ENCODE results near the gene KLF5. TPM values are rescaled to one million over a fixed set of nuclear protein-coding genes. Genes with fewer than 3 reads are reported as not detected.

KLF5 gene
- total and polyA plus RNA-seq, 2 of the 4 experiments (the other 2 are of a cell fraction), result 5.4 to 8.8 TPM

DNA sequence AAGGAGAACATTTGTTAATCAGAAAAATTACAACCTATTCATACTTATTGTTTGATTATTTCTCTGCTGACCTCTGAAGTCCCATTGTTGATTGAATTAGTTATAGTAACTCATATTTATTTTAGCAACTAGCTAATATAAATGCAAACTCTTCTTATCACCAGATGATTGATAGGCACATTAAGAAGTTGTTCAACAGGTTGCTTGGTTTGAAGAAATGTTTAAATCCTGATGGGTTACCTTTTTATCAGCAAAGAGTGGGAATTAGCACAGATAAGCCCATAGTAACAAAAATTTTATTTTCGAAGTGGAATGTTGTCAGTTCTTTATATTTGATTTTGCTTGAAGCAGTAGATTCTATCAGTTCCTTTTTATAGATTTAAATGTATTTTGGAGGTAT, 44.4 kb downstream of the KLF5 start:
- ChIA-PET CTCF (no interaction called here), POLR2A (ENCODE audit: unreplicated experiment) (no interaction called here)
- intact Hi-C loops (cut with micrococcal nuclease), result no loop called here
- Histone ChIP-seq H3K18ac (ENCODE audit: low read depth, low read length) (no peak overlapping the region), H3K56ac (ENCODE audit: extremely low read depth, insufficient read depth, low read length) (no peak overlapping the region), H3K4me3 (ENCODE audit: insufficient read depth, low read depth, low read length) (no peak overlapping the region), H3K4ac (ENCODE audit: low read depth, low read length) (no peak overlapping the region), H2BK15ac (ENCODE audit: low read depth, low read length) (no peak overlapping the region), H3K27me3 (ENCODE audit: control insufficient read depth, insufficient read depth, low read length) (no peaks in the 10 kb centered on the region), H2AFZ (replicated peaks; ENCODE audit: low read length, poor library complexity) (no peak overlapping the region), H4K91ac (ENCODE audit: insufficient read depth, low read depth, low read length) (no peak overlapping the region), H3K14ac (replicated peaks; ENCODE audit: low read depth, low read length) (no peak overlapping the region), H2AK5ac (ENCODE audit: low read depth, low read length) (no peak overlapping the region), H3K23ac (ENCODE audit: low read depth, low read length) (no peak overlapping the region), H3K9me3 (ENCODE audit: control insufficient read depth, insufficient read depth, low read length) (no peaks in the 10 kb centered on the region), H3K9ac (ENCODE audit: low read depth, low read length) (no peak overlapping the region), H4K8ac (ENCODE audit: low read depth in 2 of 2, low read length in 2 of 2) (no peak overlapping the region), H3K27ac (ENCODE audit: insufficient read depth, low read length) (no peak overlapping the region), H3K4me2 (ENCODE audit: low read depth, low read length) (no peak overlapping the region), H3K9me1 (ENCODE audit: insufficient read depth, low read length) (no peaks in the 10 kb centered on the region), H3K79me1 (ENCODE audit: low read depth in 1 of 2, low read length in 2 of 2) (no peaks in the 10 kb centered on the region), H4K5ac (ENCODE audit: low read depth, low read length) (no peak overlapping the region; the same call in 1 of the 2 replicates), H3K4me1 (ENCODE audit: control insufficient read depth, insufficient read depth, low read length) (no peaks in the 10 kb centered on the region), H2AK9ac (replicated peaks; ENCODE audit: low read depth, low read length, poor library complexity) (no peak overlapping the region), H2BK120ac (ENCODE audit: low read depth, low read length) (no peak overlapping the region), H2BK5ac (ENCODE audit: low read depth, low read length, poor library complexity, severe bottlenecking) (no peak overlapping the region), H2BK20ac (ENCODE audit: low read depth, low read length) (no peak overlapping the region), H3K36me3 (ENCODE audit: control insufficient read depth, insufficient read depth, low read length) (no peaks in the 10 kb centered on the region), H4K20me1 (ENCODE audit: insufficient read depth, low read length) (no peaks in the 10 kb centered on the region)
- no CpG with 5 or more reads among the region's 1 CpG for WGBS, 2 experiments (ENCODE audit: extremely low coverage in 2 of 2, insufficient read length in 1 of 2)
- DNase-seq, result no peak
- dilution Hi-C loops (cut with HindIII; ENCODE audit: low sequenced_read_pairs, unreplicated experiment), result no loop called here
- BruUV-seq (replicated peaks), result no TSS peak
- in situ Hi-C loops (cut with MboI; ENCODE audit: low sequenced_read_pairs), result no loop called here
- no peak for ATAC-seq (ENCODE audit: low read depth)
- TF ChIP-seq NFE2L2 (IDR thresholded peaks at IDR 0.05; ENCODE audit: low read depth, low read length), result no peak
- no peak for TF ChIP-seq MAFK (IDR thresholded peaks at IDR 0.05; ENCODE audit: low read depth, low read length)
- TF ChIP-seq, protein P1, sequence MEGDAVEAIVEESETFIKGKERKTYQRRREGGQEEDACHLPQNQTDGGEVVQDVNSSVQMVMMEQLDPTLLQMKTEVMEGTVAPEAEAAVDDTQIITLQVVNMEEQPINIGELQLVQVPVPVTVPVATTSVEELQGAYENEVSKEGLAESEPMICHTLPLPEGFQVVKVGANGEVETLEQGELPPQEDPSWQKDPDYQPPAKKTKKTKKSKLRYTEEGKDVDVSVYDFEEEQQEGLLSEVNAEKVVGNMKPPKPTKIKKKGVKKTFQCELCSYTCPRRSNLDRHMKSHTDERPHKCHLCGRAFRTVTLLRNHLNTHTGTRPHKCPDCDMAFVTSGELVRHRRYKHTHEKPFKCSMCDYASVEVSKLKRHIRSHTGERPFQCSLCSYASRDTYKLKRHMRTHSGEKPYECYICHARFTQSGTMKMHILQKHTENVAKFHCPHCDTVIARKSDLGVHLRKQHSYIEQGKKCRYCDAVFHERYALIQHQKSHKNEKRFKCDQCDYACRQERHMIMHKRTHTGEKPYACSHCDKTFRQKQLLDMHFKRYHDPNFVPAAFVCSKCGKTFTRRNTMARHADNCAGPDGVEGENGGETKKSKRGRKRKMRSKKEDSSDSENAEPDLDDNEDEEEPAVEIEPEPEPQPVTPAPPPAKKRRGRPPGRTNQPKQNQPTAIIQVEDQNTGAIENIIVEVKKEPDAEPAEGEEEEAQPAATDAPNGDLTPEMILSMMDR (conservative IDR thresholded peaks at IDR 0.05; ENCODE audit: low read depth, low read length), result no peak
- no peak for TF ChIP-seq FOS (IDR thresholded peaks at IDR 0.05; ENCODE audit: low read depth, low read length)
- TF ChIP-seq RAD21 (IDR thresholded peaks at IDR 0.05; ENCODE audit: low read length), result no peak
- TF ChIP-seq CEBPB (IDR thresholded peaks at IDR 0.05; ENCODE audit: low read depth, low read length), result no peak
- no peak for TF ChIP-seq CHD1 (IDR thresholded peaks at IDR 0.05; ENCODE audit: low read depth, low read length)
- TF ChIP-seq MAZ (IDR thresholded peaks at IDR 0.05; ENCODE audit: borderline replicate concordance, low read depth, low read length), result no peak
- TF ChIP-seq BHLHE40 (IDR thresholded peaks at IDR 0.05; ENCODE audit: low read depth, low read length), result no peak
- TF ChIP-seq RCOR1 (IDR thresholded peaks at IDR 0.05; ENCODE audit: insufficient replicate concordance, low read length), result no peak
- TF ChIP-seq, protein P2, sequence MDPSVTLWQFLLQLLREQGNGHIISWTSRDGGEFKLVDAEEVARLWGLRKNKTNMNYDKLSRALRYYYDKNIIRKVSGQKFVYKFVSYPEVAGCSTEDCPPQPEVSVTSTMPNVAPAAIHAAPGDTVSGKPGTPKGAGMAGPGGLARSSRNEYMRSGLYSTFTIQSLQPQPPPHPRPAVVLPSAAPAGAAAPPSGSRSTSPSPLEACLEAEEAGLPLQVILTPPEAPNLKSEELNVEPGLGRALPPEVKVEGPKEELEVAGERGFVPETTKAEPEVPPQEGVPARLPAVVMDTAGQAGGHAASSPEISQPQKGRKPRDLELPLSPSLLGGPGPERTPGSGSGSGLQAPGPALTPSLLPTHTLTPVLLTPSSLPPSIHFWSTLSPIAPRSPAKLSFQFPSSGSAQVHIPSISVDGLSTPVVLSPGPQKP (IDR thresholded peaks at IDR 0.05; ENCODE audit: borderline replicate concordance, low read depth, low read length), result no peak
- no peak for TF ChIP-seq RFX5 (IDR thresholded peaks at IDR 0.05; ENCODE audit: low read depth, low read length)
- TF ChIP-seq, protein P3, sequence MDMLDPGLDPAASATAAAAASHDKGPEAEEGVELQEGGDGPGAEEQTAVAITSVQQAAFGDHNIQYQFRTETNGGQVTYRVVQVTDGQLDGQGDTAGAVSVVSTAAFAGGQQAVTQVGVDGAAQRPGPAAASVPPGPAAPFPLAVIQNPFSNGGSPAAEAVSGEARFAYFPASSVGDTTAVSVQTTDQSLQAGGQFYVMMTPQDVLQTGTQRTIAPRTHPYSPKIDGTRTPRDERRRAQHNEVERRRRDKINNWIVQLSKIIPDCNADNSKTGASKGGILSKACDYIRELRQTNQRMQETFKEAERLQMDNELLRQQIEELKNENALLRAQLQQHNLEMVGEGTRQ (IDR thresholded peaks at IDR 0.05; ENCODE audit: low read depth, low read length), result no peak
- no peak for TF ChIP-seq SMC3 (IDR thresholded peaks at IDR 0.05; ENCODE audit: low read depth, low read length)
